HepG2 (cell line): Measurements from ENCODE around the gene RBM19. TPM values are rescaled to one million over a fixed set of nuclear protein-coding genes. Genes with fewer than 3 reads are reported as not detected.

Experiments
- ATAC-seq: fragments of 200-7000 bp; cut with Tn5 transposase; 3 replicates; pipeline ENCODE4 v1.9.1; 2020; ENCODE audit warnings: mild to moderate bottlenecking, moderate library complexity
- BruUV-seq: library from RNA; stranded (reverse); fragments of 400-500 nt; replicated peaks from 2 replicates; lab custom pipeline; 2021; lab: Mats Ljungman, UMichigan
- CTCF ChIA-PET: fragments of 300-600 bp; formaldehyde crosslinking; extraction: SDS; loops from one replicate; lab custom pipeline; 2021; ENCODE audit warnings: low total read pairs, inconsistent platforms, low intra/inter-chr PET ratio; lab: Yijun Ruan, JAX
- POLR2A ChIA-PET: fragments of 350-600 bp; sonication (Branson Sonifier 250); formaldehyde crosslinking; loops from one replicate; lab custom pipeline; 2020; ENCODE audit warnings: antibody characterized with exemption, inconsistent platforms; lab: Yijun Ruan, JAX
- DNase-seq: peaks from one replicate; pipeline ENCODE4 v3.0.0-alpha.2; 2015; ENCODE audit warnings: low spot score
- FAIRE-seq: peaks from 3 replicates; lab custom pipeline; 2011; peaks lifted over from hg19 to GRCh38; lab: Jason Lieb, UNC
- H2AFZ ChIP-seq: one replicate; pipeline ENCODE4 v1.6.1; 2011; ENCODE audit warnings: low read length, inconsistent platforms
- H3K27ac ChIP-seq: fragments of 300-600 bp; 3 replicates; pipeline ENCODE4 v1.8.0; 2011; ENCODE audit warnings: mixed run types, mild to moderate bottlenecking, mixed read lengths, low read length, inconsistent platforms; ENCODE audit not compliant: insufficient read depth; ENCODE audit errors: extremely low read length
- H3K27me3 ChIP-seq, 2 experiments: fragments of 200-600 bp in 1 of 2; 2 replicates in 1 of 2; 3 replicates in 1 of 2; pipeline versions ENCODE4 v1.6.0 to v1.8.0; 2011; ENCODE audit warnings: low read length in 2 of 2, mild to moderate bottlenecking in 2 of 2, moderate library complexity in 2 of 2, inconsistent platforms in 1 of 2; ENCODE audit not compliant: insufficient read depth in 2 of 2, control insufficient read depth in 1 of 2
- H3K36me3 ChIP-seq, 2 experiments: fragments of 200-600 bp in 1 of 2; replicated peaks in 1 of 2; 2 replicates in 1 of 2; 3 replicates in 1 of 2; pipeline versions ENCODE4 v1.5.1 to v1.8.0; 2011; ENCODE audit warnings: low read length in 2 of 2, inconsistent platforms in 1 of 2; ENCODE audit not compliant: insufficient read depth in 2 of 2, control insufficient read depth in 1 of 2
- H3K4me1 ChIP-seq: 2 replicates; pipeline ENCODE4 v1.5.1; 2012; ENCODE audit warnings: low read length, inconsistent platforms; ENCODE audit not compliant: insufficient read depth
- H3K4me2 ChIP-seq: 2 replicates; pipeline ENCODE4 v1.6.0; 2011; ENCODE audit warnings: low read depth, low read length, inconsistent platforms
- H3K4me3 ChIP-seq, 3 experiments: fragments of 200-600 bp in 1 of 3; sonication (generic), shearing (Covaris generic) in 1 of 3; replicated peaks in 1 of 3; 2 replicates each; pipeline ENCODE4 v1.5.1; 2011 to 2016; ENCODE audit warnings: low read length in 3 of 3, inconsistent platforms in 2 of 3, low read depth in 2 of 3, mild to moderate bottlenecking in 2 of 3, control low read depth in 1 of 3, mixed read lengths in 1 of 3; ENCODE audit not compliant: insufficient read depth in 1 of 3
- H3K79me2 ChIP-seq: one replicate; pipeline ENCODE4 v1.6.1; 2011; ENCODE audit warnings: low read length, inconsistent platforms; ENCODE audit not compliant: insufficient read depth
- H3K9ac ChIP-seq: 2 replicates; pipeline ENCODE4 v1.6.0; 2011; ENCODE audit warnings: mild to moderate bottlenecking, low read depth, low read length, inconsistent platforms; ENCODE audit not compliant: insufficient read depth
- H3K9me3 ChIP-seq: 2 replicates; pipeline ENCODE4 v1.5.1; 2012; ENCODE audit warnings: mild to moderate bottlenecking, low read length
- H4K20me1 ChIP-seq: 2 replicates; pipeline ENCODE4 v1.6.0; 2011; ENCODE audit warnings: inconsistent platforms, mild to moderate bottlenecking, low read length, moderate library complexity; ENCODE audit not compliant: insufficient read depth
- BORCS8-MEF2B ChIP-seq: sonication (generic); formaldehyde crosslinking; IDR thresholded peaks from 2 replicates; pipeline ENCODE4 v1.8.0; 2022; ENCODE audit warnings: mild to moderate bottlenecking, missing genetic modification reagents
- CBX2 ChIP-seq, 2 experiments: fragments of 200-600 bp in 1 of 2; sonication (generic); formaldehyde crosslinking in 1 of 2; IDR thresholded peaks; 2 replicates each; pipeline versions ENCODE4 v1.7.0 to v1.8.1; 2018 to 2022; ENCODE audit warnings: low read depth in 2 of 2, low read length in 1 of 2, mild to moderate bottlenecking in 1 of 2, missing genetic modification reagents in 1 of 2
- CEBPG ChIP-seq: IDR thresholded peaks from 2 replicates; pipeline ENCODE4 v1.6.1; 2016
- CHCHD3 ChIP-seq: sonication (generic); formaldehyde crosslinking; IDR thresholded peaks from 2 replicates; pipeline ENCODE4 v1.8.0; 2022; ENCODE audit warnings: mild to moderate bottlenecking, missing genetic modification reagents, moderate library complexity
- FOSL2 ChIP-seq: sonication (generic); formaldehyde crosslinking; IDR thresholded peaks from 2 replicates; pipeline ENCODE4 v1.4.0; 2020; ENCODE audit warnings: missing genetic modification reagents
- PAWR ChIP-seq: sonication (generic); formaldehyde crosslinking; IDR thresholded peaks from 2 replicates; pipeline ENCODE4 v1.4.0; 2020; ENCODE audit warnings: missing genetic modification reagents, mild to moderate bottlenecking, borderline replicate concordance
- PHF20 ChIP-seq: sonication (generic); formaldehyde crosslinking; IDR thresholded peaks from 2 replicates; pipeline ENCODE4 v1.5.0; 2020; ENCODE audit warnings: mild to moderate bottlenecking, missing genetic modification reagents
- RAD51 ChIP-seq: fragments of 450-650 bp; IDR thresholded peaks from 2 replicates; pipeline ENCODE4 v1.6.1; 2016; ENCODE audit warnings: borderline replicate concordance
- RCOR2 ChIP-seq: IDR thresholded peaks from 2 replicates; pipeline ENCODE4 v1.6.1; 2016; ENCODE audit warnings: missing biosample characterization, missing genetic modification reagents
- SIX1 ChIP-seq: sonication (generic); formaldehyde crosslinking; IDR thresholded peaks from 2 replicates; pipeline ENCODE4 v1.4.0; 2020; ENCODE audit warnings: missing genetic modification reagents, borderline replicate concordance
- SKI ChIP-seq: fragments of 450-650 bp; IDR thresholded peaks from one replicate; pipeline ENCODE4 v1.6.1; 2018; ENCODE audit warnings: mild to moderate bottlenecking; ENCODE audit not compliant: partially characterized antibody
- SMAD9 ChIP-seq: sonication (generic); formaldehyde crosslinking; IDR thresholded peaks from 2 replicates; pipeline ENCODE4 v1.5.1; 2020; ENCODE audit warnings: mild to moderate bottlenecking, missing genetic modification reagents
- SMARCE1 ChIP-seq: fragments of 450-650 bp; IDR thresholded peaks from 2 replicates; pipeline ENCODE4 v1.6.1; 2017; ENCODE audit warnings: borderline replicate concordance
- SP4 ChIP-seq: sonication (generic); formaldehyde crosslinking; IDR thresholded peaks from 2 replicates; pipeline ENCODE4 v1.8.1; 2023; ENCODE audit warnings: mild to moderate bottlenecking, missing genetic modification reagents
- SUZ12 ChIP-seq: fragments of 150-350 bp; IDR thresholded peaks from 2 replicates; pipeline ENCODE4 v1.6.1; 2014; ENCODE audit warnings: low read depth, low read length
- TRIM22 ChIP-seq: fragments of 450-650 bp; IDR thresholded peaks from 2 replicates; pipeline ENCODE4 v1.6.1; 2017
- YEATS2 ChIP-seq: sonication (generic); formaldehyde crosslinking; IDR thresholded peaks from 2 replicates; pipeline ENCODE4 v1.4.0; 2020; ENCODE audit warnings: missing genetic modification reagents, borderline replicate concordance
- ZNF138 ChIP-seq: sonication (generic); formaldehyde crosslinking; IDR thresholded peaks from 2 replicates; pipeline ENCODE4 v1.5.0; 2020; ENCODE audit warnings: mild to moderate bottlenecking, low read depth, missing genetic modification reagents
- WGBS: methylation state at CpG from one replicate; pipeline ENCODE4 v1.1.6; 2017; ENCODE audit warnings: low lambda C conversion rate; 5-methylcytosine and 5-hydroxymethylcytosine counted together
- in situ Hi-C: cut with HindIII; loops from 2 replicates; pipeline ENCODE4 v1.10.0; 2017; ENCODE audit warnings: low pct_unique_long_range_greater_than_20kb; ENCODE audit not compliant: extremely low pct_ligation_motif_present
- intact Hi-C: fragments of 100-400 bp; cut with micrococcal nuclease; formaldehyde crosslinking; loops from one replicate; pipeline ENCODE4 v1.10.0; 2022; ENCODE audit not compliant: unreplicated experiment
- polyA plus RNA-seq, 8 experiments: library from polyadenylated mRNA; depleted of rRNA in 3 of 8; stranded (reverse) in 7 of 8; unstranded in 1 of 8; fragments of >200 nt; fragmentation: Illumina TruSeq in 4 of 8; extraction: Trizol in 4 of 8; gene quantifications; 2 replicates each; pipeline versions ENCODE4 v1.2.1 to v1.2.3, GENCODE V29; 2011 to 2016; ENCODE audit warnings: low read depth in 4 of 8, missing spikeins in 1 of 8, mixed read lengths in 1 of 8; ENCODE audit not compliant: insufficient read depth in 1 of 8
- total RNA-seq, 5 experiments: library from RNA; depleted of rRNA; stranded (reverse); fragments of >200 nt; fragmentation: Illumina TruSeq; extraction: Trizol; gene quantifications; 2 replicates each; pipeline ENCODE4 v1.2.3, GENCODE V29; 2016; ENCODE audit warnings: low read depth in 1 of 5
- TF ChIP-seq, protein P1 (sequence below): sonication (generic); formaldehyde crosslinking; IDR thresholded peaks from 2 replicates; pipeline ENCODE4 v1.8.1; 2023; ENCODE audit warnings: mild to moderate bottlenecking, moderate library complexity, missing genetic modification reagents
- TF ChIP-seq, protein P2 (sequence below): sonication (generic); formaldehyde crosslinking; IDR thresholded peaks from 2 replicates; pipeline ENCODE4 v1.4.0; 2020; ENCODE audit warnings: missing genetic modification reagents

Gene RBM19
- total and polyA plus RNA-seq, 2 of the 13 experiments (the other 11 are each of a cell fraction or from before 2014, with no cell fraction given): 19.3 to 32.2 TPM

DNA sequence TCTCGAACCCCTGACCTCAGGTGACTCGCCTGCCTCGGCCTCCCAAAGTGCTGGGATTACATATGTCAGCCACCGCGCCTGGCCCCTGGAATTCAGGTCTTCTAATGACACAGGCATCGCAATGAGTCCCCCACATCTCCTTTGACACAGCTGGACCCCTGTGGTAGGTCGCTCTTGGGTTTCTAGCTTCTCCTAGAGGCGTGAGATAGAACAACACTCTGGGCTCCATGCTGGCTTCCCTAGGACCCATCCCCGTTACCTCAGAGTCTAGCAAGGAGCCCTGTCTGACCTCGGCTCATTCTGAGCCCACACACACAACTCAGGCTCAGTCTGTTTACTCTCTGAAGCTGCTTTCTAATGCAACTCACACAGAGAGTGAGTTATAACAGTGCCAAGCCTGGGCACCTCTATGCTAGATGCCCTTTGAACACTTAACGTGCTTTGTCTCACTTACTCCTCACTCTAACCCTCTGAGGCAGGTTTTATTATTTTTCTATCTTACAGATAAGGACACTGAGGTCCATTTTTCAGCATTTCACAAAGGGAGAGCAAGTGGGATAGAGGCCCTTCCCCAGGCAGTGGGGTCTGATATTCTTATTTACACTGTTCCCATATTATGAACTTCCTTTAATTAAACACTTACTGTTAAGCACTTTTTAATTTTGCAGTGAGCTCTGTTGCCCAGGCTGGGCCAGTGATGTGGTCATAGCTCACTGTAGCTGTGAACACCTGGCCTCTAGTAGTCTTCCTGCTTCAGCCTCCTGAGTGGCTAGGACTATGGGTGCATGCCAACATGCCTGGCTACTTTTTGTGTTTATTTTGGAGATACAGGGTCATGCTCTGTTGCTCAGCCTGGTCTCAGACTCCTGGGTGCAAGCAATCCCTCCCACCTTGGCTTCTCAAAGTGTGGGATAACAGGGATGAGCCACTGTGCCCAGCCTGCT, 40.6 kb upstream of the RBM19 start (continued):
- no peak for TF ChIP-seq PHF20 (CRISPR knock-in tag)

GRCh38 chr12:114004402-114004801, 38.3 kb upstream of the RBM19 start:
- H3K27me3 ChIP-seq: peaks cover 1 to 17% of the 10 kb centered on the region in 2 experiments; a peak in 3 of 5 replicates
- H3K4me3 ChIP-seq: no peak overlapping the region
- no peak overlapping the region for H2AFZ ChIP-seq
- CTCF ChIA-PET: no interaction called here
- DNase-seq (no peak), FAIRE-seq (no peak), ATAC-seq (no peak)
- POLR2A ChIA-PET: no interaction called here
- intact Hi-C loops: no loop called here
- no peaks in the 10 kb centered on the region for H3K79me2 ChIP-seq
- no peaks in the 10 kb centered on the region for H4K20me1 ChIP-seq
- H3K9me3 ChIP-seq: no peaks in the 10 kb centered on the region
- no peak overlapping the region for H3K4me2 ChIP-seq
- in situ Hi-C loops: no loop called here
- no peak overlapping the region for H3K9ac ChIP-seq
- H3K27ac ChIP-seq: no peak overlapping the region
- no peaks in the 10 kb centered on the region for H3K4me1 ChIP-seq
- 13% methylated on average over 3 of the region's 3 CpGs for WGBS
- BruUV-seq: no TSS peak
- no peak for TF ChIP-seq CHCHD3 (CRISPR knock-in tag)
- TF ChIP-seq FOSL2 (CRISPR knock-in tag): no peak
- TF ChIP-seq CEBPG: no peak
- no peak for TF ChIP-seq ZNF138 (CRISPR knock-in tag)
- TF ChIP-seq TRIM22: no peak
- no peak for TF ChIP-seq SMAD9 (CRISPR knock-in tag)
- TF ChIP-seq SKI: no peak
- TF ChIP-seq, protein P1, sequence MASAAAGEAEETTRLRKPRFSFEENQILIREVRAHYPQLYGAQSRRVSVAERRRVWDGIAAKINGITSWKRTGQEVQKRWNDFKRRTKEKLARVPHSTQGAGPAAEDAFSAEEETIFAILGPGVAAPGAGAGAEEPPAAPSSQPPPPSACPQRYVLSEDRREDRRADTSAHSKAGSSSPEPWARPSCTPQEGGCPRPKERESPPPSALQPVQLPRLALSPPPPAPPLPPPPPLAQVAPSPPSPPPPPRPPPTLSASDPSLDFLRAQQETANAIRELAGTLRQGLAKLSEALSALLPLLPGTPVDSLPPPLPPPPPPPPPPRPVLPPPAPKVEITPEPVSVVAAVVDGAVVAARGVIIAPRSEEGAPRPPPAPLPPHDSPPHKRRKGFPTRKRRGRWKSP (CRISPR knock-in tag): no peak
- no peak for TF ChIP-seq YEATS2 (CRISPR knock-in tag)
- no peak for TF ChIP-seq RAD51
- TF ChIP-seq BORCS8-MEF2B (CRISPR knock-in tag): no peak
- TF ChIP-seq SIX1 (CRISPR knock-in tag): no peak
- TF ChIP-seq SP4: no peak
- no peak for TF ChIP-seq SMARCE1
- no peak for TF ChIP-seq PAWR (CRISPR knock-in tag)
- TF ChIP-seq CBX2 (IDR thresholded peaks at IDR 0.05; ENCODE audit: low read depth, low read length): no peak
- no peak for TF ChIP-seq CBX2 (CRISPR knock-in tag; IDR thresholded peaks at IDR 0.05; ENCODE audit: low read depth)
- TF ChIP-seq, protein P2, sequence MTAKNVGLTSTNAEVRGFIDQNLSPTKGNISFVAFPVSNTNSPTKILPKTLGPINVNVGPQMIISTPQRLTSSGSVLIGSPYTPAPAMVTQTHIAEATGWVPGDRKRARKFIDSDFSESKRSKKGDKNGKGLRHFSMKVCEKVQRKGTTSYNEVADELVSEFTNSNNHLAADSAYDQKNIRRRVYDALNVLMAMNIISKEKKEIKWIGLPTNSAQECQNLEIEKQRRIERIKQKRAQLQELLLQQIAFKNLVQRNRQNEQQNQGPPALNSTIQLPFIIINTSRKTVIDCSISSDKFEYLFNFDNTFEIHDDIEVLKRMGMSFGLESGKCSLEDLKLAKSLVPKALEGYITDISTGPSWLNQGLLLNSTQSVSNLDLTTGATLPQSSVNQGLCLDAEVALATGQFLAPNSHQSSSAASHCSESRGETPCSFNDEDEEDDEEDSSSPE (CRISPR knock-in tag): no peak
- no peak for TF ChIP-seq SUZ12
- no peak for TF ChIP-seq RCOR2
- no peaks in the 10 kb centered on the region for H3K36me3 ChIP-seq
